ENCODE data around the gene FARSB.

Gene FARSB

GRCh38 chr2:222566229-222566628 is 89.7 kb downstream of the FARSB start:
- H3K9me2 ChIP-seq (replicated peaks; ENCODE audit: control insufficient read depth, low read length) = no peaks in the 10 kb centered on the region
- peaks cover 44% of the 10 kb centered on the region for H3K36me3 ChIP-seq (ENCODE audit: control insufficient read depth, low read length)
- no peaks in the 10 kb centered on the region for H3K79me2 ChIP-seq (ENCODE audit: control insufficient read depth, low read length)
- no peaks in the 10 kb centered on the region for H3K9me3 ChIP-seq (ENCODE audit: control insufficient read depth, insufficient read depth, low read length)
- H4K20me1 ChIP-seq (ENCODE audit: control insufficient read depth, insufficient read depth, low read depth, low read length) = no peaks in the 10 kb centered on the region
- H3K4me2 ChIP-seq (ENCODE audit: low read length) = no peak overlapping the region
- no peak overlapping the region for H3K27ac ChIP-seq (ENCODE audit: low read depth, low read length)
- H3K4me1 ChIP-seq (ENCODE audit: control insufficient read depth, low read length) = no peaks in the 10 kb centered on the region
- H3K4me3 ChIP-seq (ENCODE audit: low read length) = no peak overlapping the region
- TF ChIP-seq CTCF (IDR thresholded peaks at IDR 0.05; ENCODE audit: low read depth, low read length, poor library complexity, severe bottlenecking) (no peak), EZH2phosphoT487 (IDR thresholded peaks at IDR 0.05; ENCODE audit: borderline replicate concordance, low read length) (no peak)
- H3F3A ChIP-seq (ENCODE audit: control insufficient read depth, insufficient read depth) = no peaks in the 10 kb centered on the region
- H3K27me3 ChIP-seq (ENCODE audit: control insufficient read depth, low read length) = no peaks in the 10 kb centered on the region

GRCh38 chr2:222563936-222564335 is 92.0 kb downstream of the FARSB start:
- peaks cover 23% of the 10 kb centered on the region for H3K36me3 ChIP-seq (ENCODE audit: control insufficient read depth, low read length)
- TF ChIP-seq EZH2phosphoT487 (IDR thresholded peaks at IDR 0.05; ENCODE audit: borderline replicate concordance, low read length) = no peak
- no peak for TF ChIP-seq CTCF (IDR thresholded peaks at IDR 0.05; ENCODE audit: low read depth, low read length, poor library complexity, severe bottlenecking)

GRCh38 chr2:222563106-222563718 is 92.7 kb downstream of the FARSB start:
- Histone ChIP-seq H3K79me2 (ENCODE audit: control insufficient read depth, low read length) (no peaks in the 10 kb centered on the region), H3K36me3 (ENCODE audit: control insufficient read depth, low read length) (peaks cover 20% of the 10 kb centered on the region), H3K27ac (ENCODE audit: low read depth, low read length) (no peak overlapping the region), H3F3A (ENCODE audit: control insufficient read depth, insufficient read depth) (no peaks in the 10 kb centered on the region), H3K4me1 (ENCODE audit: control insufficient read depth, low read length) (no peaks in the 10 kb centered on the region), H3K4me3 (ENCODE audit: low read length) (no peak overlapping the region), H4K20me1 (ENCODE audit: control insufficient read depth, insufficient read depth, low read depth, low read length) (no peaks in the 10 kb centered on the region), H3K4me2 (ENCODE audit: low read length) (no peak overlapping the region), H3K9me2 (replicated peaks; ENCODE audit: control insufficient read depth, low read length) (no peaks in the 10 kb centered on the region), H3K9me3 (ENCODE audit: control insufficient read depth, insufficient read depth, low read length) (no peaks in the 10 kb centered on the region), H3K27me3 (ENCODE audit: control insufficient read depth, low read length) (no peaks in the 10 kb centered on the region)
- no peak for TF ChIP-seq CTCF (IDR thresholded peaks at IDR 0.05; ENCODE audit: low read depth, low read length, poor library complexity, severe bottlenecking)
- TF ChIP-seq EZH2phosphoT487 (IDR thresholded peaks at IDR 0.05; ENCODE audit: borderline replicate concordance, low read length) = no peak

More at GRCh38 chr2:222563936-222564335, 92.0 kb downstream of the FARSB start:
- no peak overlapping the region for H3K4me3 ChIP-seq (ENCODE audit: low read length)
- no peaks in the 10 kb centered on the region for H3K27me3 ChIP-seq (ENCODE audit: control insufficient read depth, low read length)
- H3F3A ChIP-seq (ENCODE audit: control insufficient read depth, insufficient read depth) = no peaks in the 10 kb centered on the region
- H3K4me1 ChIP-seq (ENCODE audit: control insufficient read depth, low read length) = no peaks in the 10 kb centered on the region
- H3K9me3 ChIP-seq (ENCODE audit: control insufficient read depth, insufficient read depth, low read length) = no peaks in the 10 kb centered on the region
- H3K9me2 ChIP-seq (replicated peaks; ENCODE audit: control insufficient read depth, low read length) = no peaks in the 10 kb centered on the region
- H3K4me2 ChIP-seq (ENCODE audit: low read length) = no peak overlapping the region
- H4K20me1 ChIP-seq (ENCODE audit: control insufficient read depth, insufficient read depth, low read depth, low read length) = no peaks in the 10 kb centered on the region
- H3K27ac ChIP-seq (ENCODE audit: low read depth, low read length) = no peak overlapping the region
- no peaks in the 10 kb centered on the region for H3K79me2 ChIP-seq (ENCODE audit: control insufficient read depth, low read length)

Data from DOHH2 (cell line).